ENCODE data around the gene NFIA. TPM values are rescaled to one million over a fixed set of nuclear protein-coding genes. Genes with fewer than 3 reads are reported as not detected.

The NFIA gene
- total RNA-seq, 6 donors from 2014 or later, result 33.5 to 94.3 (median 44.9) TPM

DNA sequence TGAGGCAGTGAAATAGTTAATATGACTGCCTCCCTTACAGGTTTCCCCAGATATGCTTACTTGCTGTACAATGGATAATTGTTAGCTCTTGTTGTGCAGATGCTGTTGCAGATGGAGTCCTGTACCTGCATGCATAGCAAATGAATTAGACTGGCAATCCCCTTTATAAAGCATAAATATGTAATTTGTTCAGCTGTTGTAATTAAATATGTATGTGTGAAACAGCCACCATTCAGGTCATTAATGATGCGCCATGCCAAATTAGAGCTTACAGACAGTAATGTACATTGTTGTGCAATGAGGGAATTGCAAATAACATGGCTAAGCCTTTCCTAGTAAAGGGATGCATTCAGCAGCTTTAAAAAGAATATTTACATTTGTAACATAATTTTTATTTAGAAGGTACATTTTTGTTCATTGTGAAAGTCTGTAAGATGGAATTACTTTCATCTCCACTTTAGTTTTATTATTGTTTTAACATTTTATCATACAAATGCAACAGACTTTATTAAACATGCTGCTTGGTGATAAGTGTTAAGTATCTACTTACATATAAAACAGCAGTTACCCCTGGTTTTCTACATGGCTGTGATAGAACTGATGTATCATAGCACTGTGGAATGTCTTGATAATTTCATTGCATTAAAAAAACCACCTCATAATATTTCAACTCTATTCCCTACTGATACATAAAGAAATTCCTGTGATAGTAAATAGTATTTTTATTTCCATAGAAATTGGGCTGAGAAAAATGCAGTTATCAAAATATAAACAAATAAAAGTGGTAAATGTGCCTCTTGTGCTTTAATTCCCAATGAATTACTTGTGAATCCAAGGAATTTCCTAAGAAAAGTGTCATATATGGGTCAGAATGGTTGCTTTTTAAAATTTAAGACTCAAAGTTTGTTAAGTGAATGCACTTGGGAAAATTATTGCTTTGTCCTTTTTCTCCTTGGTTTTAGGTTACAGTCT, 99.0 kb downstream of the NFIA start:
- no peak for ATAC-seq (ENCODE audit: low FRiP score in 2 of 2)
- H3K27ac ChIP-seq, result no peak overlapping the region
- peaks cover 16 to 26% (median 20%) of the 10 kb centered on the region in 4 donors for H3K4me1 ChIP-seq
- no peaks in the 10 kb centered on the region for H3K27me3 ChIP-seq
- TF ChIP-seq, protein P1, sequence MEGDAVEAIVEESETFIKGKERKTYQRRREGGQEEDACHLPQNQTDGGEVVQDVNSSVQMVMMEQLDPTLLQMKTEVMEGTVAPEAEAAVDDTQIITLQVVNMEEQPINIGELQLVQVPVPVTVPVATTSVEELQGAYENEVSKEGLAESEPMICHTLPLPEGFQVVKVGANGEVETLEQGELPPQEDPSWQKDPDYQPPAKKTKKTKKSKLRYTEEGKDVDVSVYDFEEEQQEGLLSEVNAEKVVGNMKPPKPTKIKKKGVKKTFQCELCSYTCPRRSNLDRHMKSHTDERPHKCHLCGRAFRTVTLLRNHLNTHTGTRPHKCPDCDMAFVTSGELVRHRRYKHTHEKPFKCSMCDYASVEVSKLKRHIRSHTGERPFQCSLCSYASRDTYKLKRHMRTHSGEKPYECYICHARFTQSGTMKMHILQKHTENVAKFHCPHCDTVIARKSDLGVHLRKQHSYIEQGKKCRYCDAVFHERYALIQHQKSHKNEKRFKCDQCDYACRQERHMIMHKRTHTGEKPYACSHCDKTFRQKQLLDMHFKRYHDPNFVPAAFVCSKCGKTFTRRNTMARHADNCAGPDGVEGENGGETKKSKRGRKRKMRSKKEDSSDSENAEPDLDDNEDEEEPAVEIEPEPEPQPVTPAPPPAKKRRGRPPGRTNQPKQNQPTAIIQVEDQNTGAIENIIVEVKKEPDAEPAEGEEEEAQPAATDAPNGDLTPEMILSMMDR (IDR thresholded peaks at IDR 0.05), result no peak
- TF ChIP-seq EP300 (IDR thresholded peaks at IDR 0.05), result no peak
- TF ChIP-seq POLR2A (IDR thresholded peaks at IDR 0.05), result no peak
- TF ChIP-seq POLR2AphosphoS5 (IDR thresholded peaks at IDR 0.05), result no peak
- WGBS, 2 donors, result 100% methylated on average over 1 of the region's 1 CpG
- no peak overlapping the region for H3K4me3 ChIP-seq
- H3K36me3 ChIP-seq, result no peaks in the 10 kb centered on the region
- DNase-seq, result no peak
- no peaks in the 10 kb centered on the region for H3K9me3 ChIP-seq

DNA sequence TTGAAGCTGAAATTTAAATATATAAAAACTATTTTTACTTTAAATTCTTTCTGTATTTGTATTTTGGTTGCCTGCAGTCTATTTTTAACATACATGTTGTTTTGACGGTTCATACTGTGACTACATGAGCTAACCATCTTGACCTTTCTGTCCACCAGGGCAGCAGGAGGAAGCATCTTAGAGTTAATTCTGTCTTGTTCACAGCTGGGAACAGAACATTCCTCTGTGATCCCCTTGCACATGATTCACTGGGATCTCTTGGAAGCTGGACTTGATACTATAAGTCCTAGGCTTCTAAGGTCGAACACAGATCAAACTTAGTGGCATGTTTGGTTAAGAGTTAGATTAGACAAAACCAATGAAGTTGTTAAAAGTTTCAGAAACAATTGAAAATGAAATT, 99.7 kb downstream of the NFIA start:
- WGBS, 2 donors, result 53 to 74% methylated on average over 2 of the region's 2 CpGs
- Histone ChIP-seq H3K9me3 (no peaks in the 10 kb centered on the region), H3K4me1 (peaks cover 16 to 28% (median 20%) of the 10 kb centered on the region in 4 donors), H3K27me3 (no peaks in the 10 kb centered on the region), H3K4me3 (no peak overlapping the region), H3K27ac (peak overlapping the region in 1 of 4 donors; percentile 19), H3K36me3 (no peaks in the 10 kb centered on the region)
- TF ChIP-seq EP300 (IDR thresholded peaks at IDR 0.05) (peak in 1 of 4 donors; percentile 83), POLR2AphosphoS5 (IDR thresholded peaks at IDR 0.05) (peak in 1 of 2 donors; percentile 12), POLR2A (IDR thresholded peaks at IDR 0.05) (no peak)
- TF ChIP-seq, protein P1 (IDR thresholded peaks at IDR 0.05), result no peak
- DNase-seq (no peak), ATAC-seq (ENCODE audit: low FRiP score in 2 of 2) (peak in 1 of 2 donors; percentile 57)

- Histone ChIP-seq H3K27ac (peak overlapping the region in 2 of 4 donors; percentile 19 to 81), H3K4me1 (peaks cover 16 to 32% (median 20%) of the 10 kb centered on the region in 4 donors), H3K9me3 (no peaks in the 10 kb centered on the region), H3K36me3 (no peaks in the 10 kb centered on the region), H3K4me3 (no peak overlapping the region), H3K27me3 (no peaks in the 10 kb centered on the region)
- DNase-seq, result no peak
- ATAC-seq (ENCODE audit: low FRiP score in 2 of 2), result no peak
- 90 to 97% methylated on average over 3 of the region's 3 CpGs for WGBS, 2 donors
- TF ChIP-seq POLR2A (IDR thresholded peaks at IDR 0.05) (no peak), EP300 (IDR thresholded peaks at IDR 0.05) (no peak), POLR2AphosphoS5 (IDR thresholded peaks at IDR 0.05) (no peak)
- TF ChIP-seq, protein P1 (IDR thresholded peaks at IDR 0.05), result no peak
These were observed 100.1 kb downstream of the NFIA start for GRCh38 chr1:61182480-61182879.

GRCh38 chr1:61183471-61184039, 101.2 kb downstream of the NFIA start:
- no peak for TF ChIP-seq POLR2AphosphoS5 (IDR thresholded peaks at IDR 0.05)
- TF ChIP-seq, protein P1 (IDR thresholded peaks at IDR 0.05), result no peak
- TF ChIP-seq POLR2A (IDR thresholded peaks at IDR 0.05), result no peak
- TF ChIP-seq EP300 (IDR thresholded peaks at IDR 0.05), result no peak
- Histone ChIP-seq H3K36me3 (no peaks in the 10 kb centered on the region), H3K4me1 (peaks cover 16 to 32% (median 20%) of the 10 kb centered on the region in 4 donors), H3K27ac (peak overlapping the region; percentile 76 to 83 (median 82)), H3K27me3 (no peaks in the 10 kb centered on the region), H3K9me3 (no peaks in the 10 kb centered on the region), H3K4me3 (peak overlapping the region in 3 of 4 donors; percentile 35 to 48 (median 44))
- 22 to 37% methylated on average over 9 of the region's 9 CpGs for WGBS, 2 donors
- DNase-seq (no peak), ATAC-seq (ENCODE audit: low FRiP score in 2 of 2) (peak; percentile 57 to 84)

All from upper lobe of left lung (tissue), 6 donors.